Choroid plexus epithelial cell (primary cell): Measurements from ENCODE around the gene KAT14.
"Not testable (repeated sequence)": the region's sequence is repeated elsewhere in the genome, so short reads cannot be mapped to it uniquely, and the experiment has no call there.

Experiments
- DNase-seq: peaks from one replicate; pipeline ENCODE4 v3.0.0-alpha.2; 2010; ENCODE audit warnings: low read depth
- H3K4me3 ChIP-seq: 2 replicates; pipeline ENCODE4 v1.5.1; 2011; ENCODE audit warnings: low read depth, mild to moderate bottlenecking, control low read depth, low read length, moderate library complexity
- CTCF ChIP-seq: conservative IDR thresholded peaks from 2 replicates; pipeline ENCODE4 v1.5.1; 2011; ENCODE audit warnings: low read depth, mild to moderate bottlenecking, control low read depth, inconsistent platforms, low read length, moderate library complexity

The KAT14 gene

DNA sequence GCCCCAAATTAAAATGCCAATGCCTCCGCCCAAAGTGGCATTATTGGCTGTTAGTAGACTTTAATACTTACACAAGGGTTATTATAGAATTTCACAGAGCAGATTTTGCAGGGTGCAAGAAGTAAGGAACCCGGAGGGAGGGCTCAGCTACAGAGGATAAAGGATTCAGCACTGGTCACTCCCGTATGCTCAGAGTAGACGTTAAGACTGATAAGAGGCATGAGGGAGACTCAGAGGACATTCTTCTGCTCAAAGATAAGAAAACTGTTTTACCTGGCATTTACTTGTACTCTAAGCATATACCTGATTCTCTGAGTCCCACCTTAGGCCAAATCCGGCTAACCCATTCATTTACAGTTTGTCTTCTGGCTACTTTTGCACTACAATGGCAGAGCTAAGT is 43.5 kb upstream of the KAT14 start:
- TF ChIP-seq CTCF, result no peak
- no peak for DNase-seq
- H3K4me3 ChIP-seq, result no peak overlapping the region

DNA sequence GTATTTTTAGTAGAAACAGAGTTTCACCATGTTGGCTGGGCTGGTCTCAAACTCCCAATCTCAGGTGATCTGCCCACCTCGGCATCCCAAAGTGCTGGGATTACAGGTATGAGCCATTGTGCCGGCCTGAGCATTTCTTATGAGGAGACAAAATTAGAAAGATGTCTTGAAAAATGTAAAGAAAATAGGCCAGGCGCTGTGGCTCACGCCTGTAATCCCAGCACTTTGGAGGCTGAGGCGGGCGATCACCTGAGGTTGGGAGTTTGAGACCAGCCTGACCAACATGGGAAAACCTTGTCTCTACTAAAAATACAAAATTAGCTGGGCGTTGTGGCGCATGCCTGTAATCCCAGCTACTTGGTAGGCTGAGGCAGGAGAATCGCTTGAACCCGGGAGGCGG is 37.1 kb upstream of the KAT14 start:
- not testable (repeated sequence) for H3K4me3 ChIP-seq, DNase-seq

DNA sequence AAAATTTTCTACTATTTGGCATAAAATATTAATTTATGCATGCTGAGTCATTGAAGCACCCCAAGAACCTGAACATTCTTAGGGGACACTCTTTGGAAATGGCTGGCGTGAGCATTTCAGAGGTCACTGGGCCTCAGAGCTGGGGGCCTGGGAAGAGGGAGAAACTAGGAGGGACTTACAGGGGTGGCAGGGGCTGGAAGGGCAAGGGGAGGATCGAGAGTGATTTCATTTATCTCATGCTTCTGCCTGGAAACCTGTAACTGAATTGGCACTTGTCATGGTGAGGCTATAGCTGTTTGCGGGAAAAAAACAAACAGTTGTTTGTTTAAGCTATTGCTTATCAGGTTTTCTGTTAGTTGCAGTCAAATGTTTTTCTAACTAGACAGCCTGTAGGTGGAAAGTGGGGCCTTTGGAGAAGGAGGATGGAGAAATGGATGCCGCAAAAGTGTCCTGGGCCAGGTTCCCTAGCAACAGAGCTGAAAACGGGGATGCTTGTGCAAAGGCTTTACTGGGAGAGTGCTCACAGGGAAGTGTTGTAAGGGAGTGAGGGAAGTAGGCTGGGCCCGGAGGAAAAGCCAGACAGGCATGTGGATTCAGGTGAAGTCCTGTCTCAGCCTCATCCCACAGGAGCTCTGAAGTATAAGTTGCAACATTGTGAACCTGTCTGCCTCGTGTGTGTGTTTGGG is 36.4 kb upstream of the KAT14 start:
- no peak for TF ChIP-seq CTCF
- no peak for DNase-seq
- H3K4me3 ChIP-seq, result no peak overlapping the region

GRCh38 chr20:18103497-18103896 is 34.2 kb upstream of the KAT14 start:
- no peak for DNase-seq
- H3K4me3 ChIP-seq, result no peak overlapping the region
- no peak for TF ChIP-seq CTCF

- no peak for DNase-seq
- no peak overlapping the region for H3K4me3 ChIP-seq
- no peak for TF ChIP-seq CTCF
These were observed 29.3 kb upstream of the KAT14 start for GRCh38 chr20:18108326-18108725.

DNA sequence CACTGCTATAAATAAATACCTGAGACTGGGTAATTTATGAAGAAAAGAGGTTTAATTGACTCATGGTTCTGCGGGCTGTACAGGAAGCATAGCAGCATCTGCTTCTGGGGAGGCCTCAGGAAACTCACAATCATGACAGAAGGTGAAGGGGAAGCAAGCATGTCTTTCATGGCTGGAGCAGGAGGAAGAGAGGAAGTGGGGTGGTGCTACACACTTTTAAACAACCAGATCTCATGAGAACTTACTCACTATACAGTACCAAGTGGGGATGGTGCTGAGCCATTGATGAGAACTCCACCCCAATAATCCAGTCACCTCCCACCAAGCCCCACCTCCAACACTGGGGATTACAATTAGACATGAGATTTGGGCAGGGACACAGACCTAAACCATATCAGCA is 9.1 kb upstream of the KAT14 start:
- not testable (repeated sequence) for H3K4me3 ChIP-seq, DNase-seq

- H3K4me3 ChIP-seq, result no peak overlapping the region
- DNase-seq, result no peak
- no peak for TF ChIP-seq CTCF
These were observed 5.0 kb upstream of the KAT14 start for GRCh38 chr20:18132663-18133062.

- DNase-seq, result no peak
- TF ChIP-seq CTCF, result no peak
- no peak overlapping the region for H3K4me3 ChIP-seq
These were observed 3.7 kb upstream of the KAT14 start for GRCh38 chr20:18133962-18134361.
